CD4-positive, CD25-positive, alpha-beta regulatory T cell (primary cell): ENCODE results near the gene POU3F4. TPM values are rescaled to one million over a fixed set of nuclear protein-coding genes. Genes with fewer than 3 reads are reported as not detected.

Experiments
- ATAC-seq, 2 donors: fragments of 150-1000 bp; cut with Tn5 transposase; one replicate each; pipeline ENCODE4 v1.10.0; 2021; ENCODE audit warnings: low read depth in 2 of 2, moderate number of reproducible peaks in 2 of 2, moderate library complexity in 1 of 2
- DNase-seq, 3 donors: peaks; one replicate each; pipeline versions ENCODE4 v3.0.0 to v3.0.0-alpha.2; 2012 to 2022; ENCODE audit warnings: mixed read lengths in 1 of 3
- H3K27ac ChIP-seq: one replicate; pipeline ENCODE4 v1.7.0; 2013; ENCODE audit warnings: mild to moderate bottlenecking, low read length; ENCODE audit not compliant: insufficient read depth, poor library complexity, severe bottlenecking
- H3K27me3 ChIP-seq: one replicate; pipeline ENCODE4 v1.7.0; 2013; ENCODE audit warnings: low read length; ENCODE audit not compliant: control insufficient read depth, insufficient read depth
- H3K36me3 ChIP-seq: one replicate; pipeline ENCODE4 v1.7.0; 2013; ENCODE audit warnings: mild to moderate bottlenecking, low read length, moderate library complexity; ENCODE audit not compliant: control insufficient read depth, insufficient read depth
- H3K4me1 ChIP-seq: 2 replicates; pipeline ENCODE4 v1.7.0; 2013; ENCODE audit warnings: mild to moderate bottlenecking, low read length; ENCODE audit not compliant: insufficient read depth, control insufficient read depth, poor library complexity, severe bottlenecking
- H3K4me3 ChIP-seq: one replicate; pipeline ENCODE4 v1.7.0; 2013; ENCODE audit warnings: low read depth, mild to moderate bottlenecking, low read length, moderate library complexity
- H3K9me3 ChIP-seq, 2 experiments: 1 replicate in 1 of 2; 2 replicates in 1 of 2; pipeline ENCODE4 v1.7.0; 2013; ENCODE audit warnings: low read length in 2 of 2, mild to moderate bottlenecking in 1 of 2, moderate library complexity in 1 of 2; ENCODE audit not compliant: control insufficient read depth in 2 of 2
- H3K27ac Mint-ChIP-seq, 3 donors: one replicate each; pipeline ENCODE4 v1.8.0; 2020 to 2022; ENCODE audit warnings: mild to moderate bottlenecking in 3 of 3, mixed read lengths in 3 of 3, moderate library complexity in 2 of 3
- H3K27me3 Mint-ChIP-seq: one replicate; pipeline ENCODE4 v1.8.0; 2022; ENCODE audit warnings: mild to moderate bottlenecking, mixed read lengths
- H3K36me3 Mint-ChIP-seq: one replicate; pipeline ENCODE4 v1.8.0; 2020; ENCODE audit warnings: mixed read lengths
- H3K4me1 Mint-ChIP-seq, 4 donors: one replicate each; pipeline ENCODE4 v1.8.0; 2020 to 2022; ENCODE audit warnings: mixed read lengths in 4 of 4, mild to moderate bottlenecking in 1 of 4
- H3K4me3 Mint-ChIP-seq, 4 donors: one replicate each; pipeline ENCODE4 v1.8.0; 2020 to 2022; ENCODE audit warnings: mild to moderate bottlenecking in 4 of 4, mixed read lengths in 4 of 4, moderate library complexity in 3 of 4
- H3K9me3 Mint-ChIP-seq, 7 donors: one replicate each; pipeline ENCODE4 v1.8.0; 2020 to 2022; ENCODE audit warnings: mixed read lengths in 7 of 7, mild to moderate bottlenecking in 3 of 7, moderate library complexity in 2 of 7
- polyA plus RNA-seq, 4 donors: library from polyadenylated mRNA; unstranded; fragments of 300-500 nt; fragmentation: Illumina TruSeq; gene quantifications; one replicate each; pipeline ENCODE4 v1.2.3, GENCODE V29; 2021
- total RNA-seq: library from RNA; stranded (reverse); gene quantifications from one replicate; pipeline ENCODE4 v1.2.3, GENCODE V29; 2022

The POU3F4 gene
- total and polyA plus RNA-seq, 5 donors from 2014 or later: not detected

DNA sequence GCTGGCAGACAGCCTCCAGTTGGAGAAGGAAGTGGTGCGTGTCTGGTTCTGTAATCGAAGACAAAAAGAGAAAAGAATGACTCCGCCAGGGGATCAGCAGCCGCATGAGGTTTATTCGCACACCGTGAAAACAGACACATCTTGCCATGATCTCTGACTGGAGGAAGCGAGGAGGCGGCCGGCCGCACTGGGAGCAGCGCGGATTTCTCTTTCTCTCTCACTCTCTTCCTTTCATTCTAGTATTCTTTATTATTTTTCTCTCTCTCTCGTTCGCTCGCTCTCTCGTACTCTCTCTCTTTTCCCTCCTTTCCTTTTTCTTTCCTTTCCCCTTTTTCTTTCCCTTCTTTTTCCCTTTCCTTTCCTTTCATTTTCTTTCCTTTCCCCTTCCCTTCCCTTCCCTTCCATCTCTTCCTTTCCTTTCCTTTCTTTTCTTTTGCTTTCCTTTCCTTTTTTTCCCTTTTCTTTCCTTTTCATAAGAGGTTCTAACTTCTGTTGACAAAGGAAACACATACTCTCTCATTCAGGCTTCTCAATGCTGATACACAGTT, 1.2 kb downstream of the POU3F4 start:
- Mint-ChIP-seq H3K4me1 (peaks cover 0 to 6% (median 0%) of the 10 kb centered on the region in 4 donors), H3K36me3 (no peaks in the 10 kb centered on the region), H3K27me3 (peaks cover 30% of the 10 kb centered on the region), H3K27ac (peak overlapping the region in 1 of 3 donors; percentile 90), H3K9me3 (peaks cover 0 to 4% (median 0%) of the 10 kb centered on the region in 7 donors), H3K4me3 (peak overlapping the region in 1 of 4 donors; percentile 63)
- no peaks in the 10 kb centered on the region for H3K36me3 ChIP-seq
- H3K4me1 ChIP-seq: no peaks in the 10 kb centered on the region
- no peak for DNase-seq
- H3K27ac ChIP-seq: no peak overlapping the region
- no peaks in the 10 kb centered on the region for H3K9me3 ChIP-seq
- no peak overlapping the region for H3K4me3 ChIP-seq
- no peak for ATAC-seq
- no peaks in the 10 kb centered on the region for H3K27me3 ChIP-seq

- ATAC-seq (no peak), DNase-seq (no peak)
- no peak overlapping the region for H3K4me3 Mint-ChIP-seq
- peaks cover 0 to 4% (median 0%) of the 10 kb centered on the region in 7 donors for H3K9me3 Mint-ChIP-seq
- H3K4me1 Mint-ChIP-seq: peaks cover 0 to 6% (median 0%) of the 10 kb centered on the region in 4 donors
- no peaks in the 10 kb centered on the region for H3K36me3 Mint-ChIP-seq
- no peak overlapping the region for H3K4me3 ChIP-seq
- H3K9me3 ChIP-seq: no peaks in the 10 kb centered on the region
- H3K27ac Mint-ChIP-seq: no peak overlapping the region
- H3K36me3 ChIP-seq: no peaks in the 10 kb centered on the region
- H3K4me1 ChIP-seq: no peaks in the 10 kb centered on the region
- no peaks in the 10 kb centered on the region for H3K27me3 ChIP-seq
- no peak overlapping the region for H3K27ac ChIP-seq
- peaks cover 30% of the 10 kb centered on the region for H3K27me3 Mint-ChIP-seq
Observed at GRCh38 chrX:83510510-83511062, 2.5 kb downstream of the POU3F4 start.

DNA sequence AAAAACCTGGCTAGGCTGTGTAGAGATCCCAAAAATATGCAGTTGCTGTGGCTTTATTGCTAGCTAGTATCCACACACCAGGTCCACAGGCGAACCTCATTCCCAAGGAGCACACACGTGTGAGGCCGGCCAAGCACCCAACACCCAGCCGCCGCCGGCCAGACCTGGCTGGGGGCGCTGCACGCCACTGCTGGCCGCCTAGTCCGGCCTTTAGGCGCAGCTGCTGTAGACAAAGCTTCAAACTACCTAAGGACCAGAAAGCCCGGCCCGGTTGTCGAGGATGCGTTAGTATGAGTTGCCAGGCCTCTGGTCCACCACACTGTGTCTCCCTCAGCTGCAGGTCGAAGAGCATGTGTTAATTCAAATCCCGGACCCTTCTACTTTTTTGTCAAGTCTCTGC, 3.1 kb downstream of the POU3F4 start:
- Histone ChIP-seq H3K36me3 (no peaks in the 10 kb centered on the region), H3K27me3 (no peaks in the 10 kb centered on the region), H3K4me1 (no peaks in the 10 kb centered on the region), H3K4me3 (no peak overlapping the region), H3K27ac (no peak overlapping the region), H3K9me3 (no peaks in the 10 kb centered on the region)
- no peak overlapping the region for H3K4me3 Mint-ChIP-seq
- peaks cover 0 to 6% (median 0%) of the 10 kb centered on the region in 4 donors for H3K4me1 Mint-ChIP-seq
- no peak overlapping the region for H3K27ac Mint-ChIP-seq
- ATAC-seq (no peak), DNase-seq (no peak)
- H3K27me3 Mint-ChIP-seq: peaks cover 30% of the 10 kb centered on the region
- peaks cover 0 to 4% (median 0%) of the 10 kb centered on the region in 7 donors for H3K9me3 Mint-ChIP-seq
- H3K36me3 Mint-ChIP-seq: no peaks in the 10 kb centered on the region

- Histone ChIP-seq H3K27me3 (no peaks in the 10 kb centered on the region), H3K4me3 (no peak overlapping the region), H3K4me1 (no peaks in the 10 kb centered on the region), H3K36me3 (no peaks in the 10 kb centered on the region), H3K9me3 (no peaks in the 10 kb centered on the region), H3K27ac (no peak overlapping the region)
- no peak overlapping the region for H3K4me3 Mint-ChIP-seq
- ATAC-seq (no peak), DNase-seq (no peak)
- H3K27me3 Mint-ChIP-seq: peaks cover 24% of the 10 kb centered on the region
- no peak overlapping the region for H3K27ac Mint-ChIP-seq
- no peaks in the 10 kb centered on the region for H3K36me3 Mint-ChIP-seq
- H3K4me1 Mint-ChIP-seq: peaks cover 0 to 6% (median 0%) of the 10 kb centered on the region in 4 donors
- peaks cover 0 to 4% (median 0%) of the 10 kb centered on the region in 7 donors for H3K9me3 Mint-ChIP-seq
Observed at GRCh38 chrX:83512111-83512510, 4.0 kb downstream of the POU3F4 start.

- no peaks in the 10 kb centered on the region for H3K4me1 Mint-ChIP-seq
- no peak overlapping the region for H3K27ac ChIP-seq
- H3K9me3 Mint-ChIP-seq: no peaks in the 10 kb centered on the region
- no peaks in the 10 kb centered on the region for H3K36me3 Mint-ChIP-seq
- H3K4me3 ChIP-seq: no peak overlapping the region
- ATAC-seq: no peak
- no peaks in the 10 kb centered on the region for H3K4me1 ChIP-seq
- no peak for DNase-seq
- H3K27me3 Mint-ChIP-seq: peaks cover 8% of the 10 kb centered on the region
- no peak overlapping the region for H3K27ac Mint-ChIP-seq
- H3K4me3 Mint-ChIP-seq: no peak overlapping the region
- H3K9me3 ChIP-seq: no peaks in the 10 kb centered on the region
- H3K27me3 ChIP-seq: no peaks in the 10 kb centered on the region
- no peaks in the 10 kb centered on the region for H3K36me3 ChIP-seq
Observed at GRCh38 chrX:83516597-83516996, 8.5 kb downstream of the POU3F4 start.

DNA sequence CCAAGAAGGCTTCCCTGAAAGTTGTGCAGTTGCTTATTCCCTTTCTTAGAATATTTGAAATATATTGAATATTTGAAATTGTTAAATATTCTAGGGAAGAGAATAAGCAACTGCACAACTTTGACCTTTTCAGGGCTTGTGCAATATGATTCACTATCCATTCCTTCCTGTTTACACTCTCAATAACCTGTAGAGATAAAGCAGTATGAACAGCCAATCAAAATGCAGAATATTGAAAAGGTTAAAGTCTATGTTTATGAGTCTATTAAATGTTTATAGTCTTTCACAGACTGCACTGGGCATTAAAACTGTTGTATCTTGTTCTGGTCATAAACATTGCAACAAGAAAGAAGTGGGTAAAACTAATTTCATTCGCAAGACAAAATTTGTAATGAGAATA, 13.8 kb downstream of the POU3F4 start:
- ATAC-seq (no peak), DNase-seq (no peak)
- Histone ChIP-seq H3K9me3 (no peaks in the 10 kb centered on the region), H3K4me3 (no peak overlapping the region), H3K27me3 (no peaks in the 10 kb centered on the region), H3K36me3 (no peaks in the 10 kb centered on the region), H3K27ac (no peak overlapping the region), H3K4me1 (no peaks in the 10 kb centered on the region)
- Mint-ChIP-seq H3K27me3 (no peaks in the 10 kb centered on the region), H3K27ac (no peak overlapping the region), H3K4me1 (no peaks in the 10 kb centered on the region), H3K36me3 (no peaks in the 10 kb centered on the region), H3K4me3 (no peak overlapping the region), H3K9me3 (peaks cover 0 to 2% (median 0%) of the 10 kb centered on the region in 7 donors)

GRCh38 chrX:83529950-83530349, 21.9 kb downstream of the POU3F4 start:
- no peaks in the 10 kb centered on the region for H3K4me1 ChIP-seq
- H3K36me3 ChIP-seq: no peaks in the 10 kb centered on the region
- no peaks in the 10 kb centered on the region for H3K27me3 ChIP-seq
- Mint-ChIP-seq H3K4me3 (no peak overlapping the region), H3K9me3 (peaks cover 0 to 2% (median 0%) of the 10 kb centered on the region in 7 donors), H3K36me3 (no peaks in the 10 kb centered on the region), H3K27me3 (no peaks in the 10 kb centered on the region), H3K4me1 (no peaks in the 10 kb centered on the region), H3K27ac (no peak overlapping the region)
- no peak for DNase-seq
- H3K27ac ChIP-seq: no peak overlapping the region
- no peak for ATAC-seq
- no peak overlapping the region for H3K4me3 ChIP-seq
- H3K9me3 ChIP-seq: no peaks in the 10 kb centered on the region
